K562 (cell line): Measurements from ENCODE around the gene NCCRP1. TPM values are rescaled to one million over a fixed set of nuclear protein-coding genes. Genes with fewer than 3 reads are reported as not detected.

Experiments
- CBFA2T2 ChIP-seq: fragments of 450-650 bp; conservative IDR thresholded peaks from 2 replicates; pipeline ENCODE4 v1.6.1; 2017; ENCODE audit warnings: mild to moderate bottlenecking
- CTCF ChIP-seq, 3 experiments: IDR thresholded peaks in 2 of 3; conservative IDR thresholded peaks in 1 of 3; 2 replicates each; pipeline ENCODE4 v1.5.1; 2011 to 2012; ENCODE audit warnings: low read length in 3 of 3, mild to moderate bottlenecking in 3 of 3, control low read depth in 2 of 3, improper control_type of control experiment in 1 of 3, inconsistent platforms in 1 of 3, low read depth in 1 of 3, mixed read lengths in 1 of 3, moderate library complexity in 1 of 3; ENCODE audit not compliant: insufficient read depth in 2 of 3
- E2F6 ChIP-seq, 2 experiments: IDR thresholded peaks; 2 replicates each; pipeline ENCODE4 v1.6.1; 2011; ENCODE audit warnings: borderline replicate concordance in 1 of 2, control low read depth in 1 of 2, low read depth in 1 of 2, low read length in 1 of 2, mild to moderate bottlenecking in 1 of 2, mixed read lengths in 1 of 2, moderate library complexity in 1 of 2; ENCODE audit not compliant: insufficient read depth in 1 of 2, insufficient read length in 1 of 2, poor library complexity in 1 of 2, severe bottlenecking in 1 of 2; ENCODE audit errors: extremely low read depth in 1 of 2
- KAT2B ChIP-seq: IDR thresholded peaks from one replicate; pipeline ENCODE4 v1.6.1; 2012; ENCODE audit warnings: low read depth, mild to moderate bottlenecking, control low read depth, inconsistent platforms, low read length, moderate library complexity
- KLF6 ChIP-seq: fragments of 250-450 bp; sonication (Bioruptor Pico); IDR thresholded peaks from 2 replicates; pipeline ENCODE4 v1.4.0; 2020; ENCODE audit warnings: mild to moderate bottlenecking, moderate library complexity, borderline replicate concordance
- MAFG ChIP-seq: fragments of 450-650 bp; conservative IDR thresholded peaks from 2 replicates; pipeline ENCODE4 v1.6.1; 2016; ENCODE audit warnings: missing genetic modification characterization, missing compliant biosample characterization
- NCOA6 ChIP-seq: fragments of 450-650 bp; IDR thresholded peaks from 2 replicates; pipeline ENCODE4 v1.6.1; 2017; ENCODE audit warnings: mild to moderate bottlenecking
- RAD51 ChIP-seq: fragments of 450-650 bp; IDR thresholded peaks from 2 replicates; pipeline ENCODE4 v1.7.1; 2016; ENCODE audit warnings: low read depth, mild to moderate bottlenecking, borderline replicate concordance
- RBM15 ChIP-seq: fragments of 200-400 bp; formaldehyde crosslinking; IDR thresholded peaks from 2 replicates; pipeline ENCODE4 v1.6.1; 2018; ENCODE audit warnings: mild to moderate bottlenecking, low read length, moderate library complexity; ENCODE audit not compliant: insufficient read depth
- RBM25 ChIP-seq: fragments of 200-400 bp; formaldehyde crosslinking; IDR thresholded peaks from 2 replicates; pipeline ENCODE4 v1.6.1; 2018; ENCODE audit warnings: low read length, low read depth, moderate library complexity; ENCODE audit not compliant: severe bottlenecking
- RBM34 ChIP-seq: fragments of 200-400 bp; formaldehyde crosslinking; IDR thresholded peaks from 2 replicates; pipeline ENCODE4 v1.6.1; 2018; ENCODE audit warnings: low read length, borderline replicate concordance; ENCODE audit not compliant: insufficient read depth
- SETDB1 ChIP-seq: IDR thresholded peaks from one replicate; pipeline ENCODE4 v1.6.1; 2012; ENCODE audit warnings: low read length, control low read depth, inconsistent platforms
- SFPQ ChIP-seq: fragments of 200-400 bp; formaldehyde crosslinking; IDR thresholded peaks from 2 replicates; pipeline ENCODE4 v1.6.1; 2017; ENCODE audit warnings: mild to moderate bottlenecking, low read depth, low read length, moderate library complexity
- SRSF7 ChIP-seq: fragments of 200-400 bp; formaldehyde crosslinking; optimal IDR thresholded peaks from 2 replicates; pipeline ENCODE3; 2017; ENCODE audit warnings: mild to moderate bottlenecking, low read depth, low read length
- TARDBP ChIP-seq: fragments of 450-650 bp; IDR thresholded peaks from 2 replicates; pipeline ENCODE4 v1.6.1; 2016
- TRIM24 ChIP-seq, 2 experiments: fragments of 450-650 bp; IDR thresholded peaks; 2 replicates each; pipeline ENCODE4 v1.6.1; 2016
- USF2 ChIP-seq: sonication (generic); formaldehyde crosslinking; IDR thresholded peaks from 2 replicates; pipeline ENCODE4 v1.5.0; 2020; ENCODE audit warnings: missing genetic modification reagents
- ZFP1 ChIP-seq: fragments of 450-650 bp; formaldehyde crosslinking; IDR thresholded peaks from 2 replicates; pipeline ENCODE4 v1.4.0; 2020; ENCODE audit warnings: mild to moderate bottlenecking, mixed read lengths
- ZNF217 ChIP-seq: sonication (generic); formaldehyde crosslinking; IDR thresholded peaks from 2 replicates; pipeline ENCODE4 v1.8.0; 2022; ENCODE audit warnings: mild to moderate bottlenecking, missing genetic modification reagents
- polyA plus RNA-seq, 8 experiments: library from polyadenylated mRNA; depleted of rRNA in 4 of 8; stranded (reverse) in 5 of 8; unstranded in 3 of 8; fragments of >200 nt; fragmentation: Nextera tagmentation in 2 of 8; fragmentation: Illumina TruSeq in 1 of 8; extraction: Ambion mirVana in 2 of 8; extraction: Trizol in 1 of 8; gene quantifications; 2 replicates each; pipeline versions ENCODE4 v1.2.1 to v1.2.3, GENCODE V29; 2011 to 2014; ENCODE audit warnings: inconsistent platforms in 1 of 8, missing spikeins in 1 of 8
- total RNA-seq, 7 experiments: library from RNA; depleted of rRNA in 6 of 7; stranded (reverse); fragments of >200 nt in 6 of 7; fragmentation: Illumina TruSeq in 2 of 7; extraction: Trizol in 2 of 7; gene quantifications; 2 replicates each; pipeline versions ENCODE4 v1.2.1 to v1.2.3, GENCODE V29; 2011 to 2021; ENCODE audit warnings: low replicate concordance in 1 of 7

NCCRP1 gene
- total and polyA plus RNA-seq, 9 of the 15 experiments (the other 6 are each of a cell fraction or from before 2014, with no cell fraction given): 0.05 TPM; not detected in 8

GRCh38 chr19:39154629-39155100, 42.1 kb upstream of the NCCRP1 start (continued):
- TF ChIP-seq KLF6 (CRISPR knock-in tag) (no peak), NCOA6 (no peak), SFPQ (no peak), TARDBP (no peak), CTCF (IDR thresholded peaks at IDR 0.05 in 2 of 3, conservative IDR thresholded peaks at IDR 0.05 in 1 of 3; ENCODE audit: insufficient read depth in 2 of 3, low read depth in 1 of 3, low read length in 3 of 3) (0 out of 6 replicates have a peak, but pooled peaks of 2 of the 3 experiments have one; percentile 19 to 28), RBM34 (no peak), SRSF7 (no peak), CBFA2T2 (0 out of 2 replicates have a peak, but pooled peaks have one; percentile 7), KAT2B (no peak), RBM15 (no peak), TRIM24 (IDR thresholded peaks at IDR 0.05) (no peak), ZFP1 (CRISPR knock-in tag) (no peak), RBM25 (no peak), MAFG (tag) (no peak), ZNF217 (CRISPR knock-in tag) (no peak), SETDB1 (no peak), USF2 (CRISPR knock-in tag) (peak; percentile 78), E2F6 (IDR thresholded peaks at IDR 0.05; ENCODE audit: borderline replicate concordance in 1 of 2, extremely low read depth in 1 of 2, insufficient read depth in 1 of 2, insufficient read length in 1 of 2, low read depth in 1 of 2, low read length in 1 of 2, poor library complexity in 1 of 2, severe bottlenecking in 1 of 2) (peak in 1 of 2 experiments; percentile 24), RAD51 (peak; percentile 60; the same call in 1 of the 2 replicates)
